ENCODE results near the gene CACNB1. TPM values are rescaled to one million over a fixed set of nuclear protein-coding genes. Genes with fewer than 3 reads are reported as not detected.

CACNB1 gene
- total and polyA plus RNA-seq, 2 experiments from 2014 or later, result 1.9 to 4.2 TPM

GRCh38 chr17:39196808-39197291 lies 619 bp downstream of the CACNB1 start:
- WGBS (ENCODE audit: low lambda C conversion rate, missing lambda C conversion rate), result 0% methylated on average over 3 of the region's 30 CpGs
- peaks cover 17% of the 10 kb centered on the region for H3K4me1 ChIP-seq (ENCODE audit: insufficient read depth)
- H3K4me2 ChIP-seq, result peak overlapping the region; percentile 99
- peaks cover 24% of the 10 kb centered on the region for H3K79me2 ChIP-seq
- no peaks in the 10 kb centered on the region for H3K9me3 ChIP-seq (ENCODE audit: low read depth)
- TF ChIP-seq EZH2phosphoT487 (IDR thresholded peaks at IDR 0.05; ENCODE audit: low read depth, severe bottlenecking, unreplicated experiment) (no peak), CTCF (IDR thresholded peaks at IDR 0.05; ENCODE audit: poor library complexity) (no peak), EZH2 (IDR thresholded peaks at IDR 0.05; ENCODE audit: borderline replicate concordance) (no peak)
- peak overlapping the region; percentile 88 for H3K4me3 ChIP-seq
- no peaks in the 10 kb centered on the region for H3K9me2 ChIP-seq (replicated peaks; ENCODE audit: insufficient read depth)
- no peaks in the 10 kb centered on the region for H3K36me3 ChIP-seq (replicated peaks; ENCODE audit: insufficient read depth, low read depth)
- H3K27ac ChIP-seq, result peak overlapping the region; percentile 55
- H3K27me3 ChIP-seq, result no peaks in the 10 kb centered on the region
- peaks cover 5% of the 10 kb centered on the region for H4K20me1 ChIP-seq (ENCODE audit: insufficient read depth, poor library complexity, severe bottlenecking)
- peak; percentile 30 for DNase-seq (ENCODE audit: low spot score)
- H2AFZ ChIP-seq, result peak overlapping the region; percentile 91

GRCh38 chr17:39196241-39196807 lies 1.1 kb downstream of the CACNB1 start:
- Histone ChIP-seq H3K4me1 (ENCODE audit: insufficient read depth) (peaks cover 12% of the 10 kb centered on the region), H3K27me3 (no peaks in the 10 kb centered on the region), H2AFZ (no peak overlapping the region), H3K4me3 (peak overlapping the region; percentile 88), H3K9me3 (ENCODE audit: low read depth) (no peaks in the 10 kb centered on the region), H3K79me2 (peaks cover 19% of the 10 kb centered on the region), H3K4me2 (peak overlapping the region; percentile 99), H3K27ac (no peak overlapping the region), H3K9me2 (replicated peaks; ENCODE audit: insufficient read depth) (no peaks in the 10 kb centered on the region), H3K36me3 (replicated peaks; ENCODE audit: insufficient read depth, low read depth) (no peaks in the 10 kb centered on the region), H4K20me1 (ENCODE audit: insufficient read depth, poor library complexity, severe bottlenecking) (no peaks in the 10 kb centered on the region)
- 50% methylated on average over 8 of the region's 8 CpGs for WGBS (ENCODE audit: low lambda C conversion rate, missing lambda C conversion rate)
- no peak for DNase-seq (ENCODE audit: low spot score)
- no peak for TF ChIP-seq EZH2phosphoT487 (IDR thresholded peaks at IDR 0.05; ENCODE audit: low read depth, severe bottlenecking, unreplicated experiment)
- TF ChIP-seq CTCF (IDR thresholded peaks at IDR 0.05; ENCODE audit: poor library complexity), result no peak
- TF ChIP-seq EZH2 (IDR thresholded peaks at IDR 0.05; ENCODE audit: borderline replicate concordance), result no peak

GRCh38 chr17:39195568-39196160 lies 1.8 kb downstream of the CACNB1 start:
- DNase-seq (ENCODE audit: low spot score), result no peak
- 78% methylated on average over 8 of the region's 8 CpGs for WGBS (ENCODE audit: low lambda C conversion rate, missing lambda C conversion rate)

More at GRCh38 chr17:39195568-39196160, 1.8 kb downstream of the CACNB1 start:
- Histone ChIP-seq H3K79me2 (peaks cover 12% of the 10 kb centered on the region), H4K20me1 (ENCODE audit: insufficient read depth, poor library complexity, severe bottlenecking) (no peaks in the 10 kb centered on the region), H3K4me1 (ENCODE audit: insufficient read depth) (peaks cover 6% of the 10 kb centered on the region), H3K4me2 (peak overlapping the region; percentile 99), H3K9me3 (ENCODE audit: low read depth) (no peaks in the 10 kb centered on the region), H3K27me3 (no peaks in the 10 kb centered on the region), H3K36me3 (replicated peaks; ENCODE audit: insufficient read depth, low read depth) (no peaks in the 10 kb centered on the region), H3K27ac (no peak overlapping the region), H3K4me3 (no peak overlapping the region), H3K9me2 (replicated peaks; ENCODE audit: insufficient read depth) (no peaks in the 10 kb centered on the region), H2AFZ (no peak overlapping the region)
- TF ChIP-seq CTCF (IDR thresholded peaks at IDR 0.05; ENCODE audit: poor library complexity), result no peak
- TF ChIP-seq EZH2 (IDR thresholded peaks at IDR 0.05; ENCODE audit: borderline replicate concordance), result no peak
- no peak for TF ChIP-seq EZH2phosphoT487 (IDR thresholded peaks at IDR 0.05; ENCODE audit: low read depth, severe bottlenecking, unreplicated experiment)

All from hepatocyte (in vitro differentiated cells).